Prostate gland (tissue), 2 donors: ENCODE data around the gene ARHGAP27.

ENCODE experiments used
- POLR2A ChIP-seq: fragments of 450-650 bp; IDR thresholded peaks from one replicate; pipeline ENCODE4 v1.6.1; 2016; ENCODE audit warnings: antibody characterized with exemption, mild to moderate bottlenecking
- POLR2AphosphoS5 ChIP-seq: sonication (generic); formaldehyde crosslinking; IDR thresholded peaks from one replicate; pipeline ENCODE4 v1.6.1; 2017; ENCODE audit warnings: antibody characterized with exemption
- TF ChIP-seq, protein P1 (sequence below), 4 experiments: fragments of 200-600 bp in 2 of 4; fragments of 450-650 bp in 2 of 4; sonication (generic) in 2 of 4; IDR thresholded peaks; 1 replicate in 3 of 4; 2 replicates in 1 of 4; pipeline ENCODE4 v1.5.1; 2016 to 2019; ENCODE audit warnings: antibody characterized with exemption in 4 of 4, mild to moderate bottlenecking in 2 of 4, moderate library complexity in 2 of 4

DNA sequence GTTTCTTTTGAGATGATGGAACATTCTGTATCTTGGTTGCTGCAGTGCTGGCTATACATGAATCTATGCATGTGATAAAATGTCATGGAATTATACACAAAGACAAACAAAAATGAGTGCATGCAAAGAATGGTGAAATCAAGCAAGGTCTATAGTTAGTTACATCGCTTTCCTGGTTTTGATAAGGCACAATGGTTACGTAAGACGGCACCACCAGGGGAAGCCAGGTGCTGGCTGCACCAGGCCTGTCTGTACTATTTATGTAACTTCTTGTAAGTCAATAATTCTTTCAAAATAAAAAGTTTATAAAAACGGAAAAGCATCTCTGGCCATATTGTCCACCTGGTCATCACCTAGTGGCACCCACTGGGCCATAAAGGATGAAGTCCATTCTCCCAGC is 46.5 kb downstream of the ARHGAP27 start:
- TF ChIP-seq POLR2A, result no peak
- TF ChIP-seq, protein P1, sequence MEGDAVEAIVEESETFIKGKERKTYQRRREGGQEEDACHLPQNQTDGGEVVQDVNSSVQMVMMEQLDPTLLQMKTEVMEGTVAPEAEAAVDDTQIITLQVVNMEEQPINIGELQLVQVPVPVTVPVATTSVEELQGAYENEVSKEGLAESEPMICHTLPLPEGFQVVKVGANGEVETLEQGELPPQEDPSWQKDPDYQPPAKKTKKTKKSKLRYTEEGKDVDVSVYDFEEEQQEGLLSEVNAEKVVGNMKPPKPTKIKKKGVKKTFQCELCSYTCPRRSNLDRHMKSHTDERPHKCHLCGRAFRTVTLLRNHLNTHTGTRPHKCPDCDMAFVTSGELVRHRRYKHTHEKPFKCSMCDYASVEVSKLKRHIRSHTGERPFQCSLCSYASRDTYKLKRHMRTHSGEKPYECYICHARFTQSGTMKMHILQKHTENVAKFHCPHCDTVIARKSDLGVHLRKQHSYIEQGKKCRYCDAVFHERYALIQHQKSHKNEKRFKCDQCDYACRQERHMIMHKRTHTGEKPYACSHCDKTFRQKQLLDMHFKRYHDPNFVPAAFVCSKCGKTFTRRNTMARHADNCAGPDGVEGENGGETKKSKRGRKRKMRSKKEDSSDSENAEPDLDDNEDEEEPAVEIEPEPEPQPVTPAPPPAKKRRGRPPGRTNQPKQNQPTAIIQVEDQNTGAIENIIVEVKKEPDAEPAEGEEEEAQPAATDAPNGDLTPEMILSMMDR (IDR thresholded peaks at IDR 0.05), result no peak
- TF ChIP-seq POLR2AphosphoS5, result no peak
